ENCODE results near the gene ANKRD18A. TPM values are rescaled to one million over a fixed set of nuclear protein-coding genes. Genes with fewer than 3 reads are reported as not detected.
A peak's percentile ranks its signal among the peaks of the same experiment; 100 is the strongest.

Gene ANKRD18A
- total RNA-seq, 6 donors from 2014 or later = 0.67 to 14.4 (median 1.8) TPM

- no peaks in the 10 kb centered on the region for H3K36me3 ChIP-seq
- DNase-seq (no peak), ATAC-seq (ENCODE audit: low FRiP score in 2 of 2) (peak in 1 of 2 donors; percentile 57)
- H3K4me1 ChIP-seq = no peaks in the 10 kb centered on the region
- WGBS, 2 donors = 47 to 54% methylated on average over 9 to 12 of the region's 12 CpGs
- no peak overlapping the region for H3K4me3 ChIP-seq
- H3K27me3 ChIP-seq = no peaks in the 10 kb centered on the region
- no peak for TF ChIP-seq POLR2A (IDR thresholded peaks at IDR 0.05)
- no peak for TF ChIP-seq POLR2AphosphoS5 (IDR thresholded peaks at IDR 0.05)
- TF ChIP-seq CTCF (IDR thresholded peaks at IDR 0.05) = peak in 3 of 6 experiments; percentile 15 to 37 (median 37)
- no peak for TF ChIP-seq EP300 (IDR thresholded peaks at IDR 0.05)
- no peak overlapping the region for H3K27ac ChIP-seq
- H3K9me3 ChIP-seq = no peaks in the 10 kb centered on the region
These were observed 21.8 kb upstream of the ANKRD18A start for GRCh38 chr9:38641985-38642864.

- H3K27ac ChIP-seq = no peak overlapping the region
- no peak for ATAC-seq (ENCODE audit: low FRiP score in 2 of 2)
- no peaks in the 10 kb centered on the region for H3K9me3 ChIP-seq
- H3K27me3 ChIP-seq = no peaks in the 10 kb centered on the region
- TF ChIP-seq EP300 (IDR thresholded peaks at IDR 0.05) = no peak
- TF ChIP-seq POLR2AphosphoS5 (IDR thresholded peaks at IDR 0.05) = no peak
- no peak for TF ChIP-seq POLR2A (IDR thresholded peaks at IDR 0.05)
- no peak for TF ChIP-seq CTCF (IDR thresholded peaks at IDR 0.05)
- no peaks in the 10 kb centered on the region for H3K4me1 ChIP-seq
- 88 to 93% methylated on average over 8 to 9 of the region's 9 CpGs for WGBS, 2 donors
- H3K36me3 ChIP-seq = no peaks in the 10 kb centered on the region
- DNase-seq = no peak
- H3K4me3 ChIP-seq = no peak overlapping the region
These were observed 20.7 kb upstream of the ANKRD18A start for GRCh38 chr9:38641142-38641541.

GRCh38 chr9:38639577-38639940 lies 19.2 kb upstream of the ANKRD18A start:
- H3K27ac ChIP-seq = no peak overlapping the region
- TF ChIP-seq EP300 (IDR thresholded peaks at IDR 0.05) (no peak), CTCF (IDR thresholded peaks at IDR 0.05) (no peak), POLR2A (IDR thresholded peaks at IDR 0.05) (no peak), POLR2AphosphoS5 (IDR thresholded peaks at IDR 0.05) (no peak)
- H3K4me3 ChIP-seq = no peak overlapping the region
- no peak for DNase-seq
- no peaks in the 10 kb centered on the region for H3K4me1 ChIP-seq
- no peak for ATAC-seq (ENCODE audit: low FRiP score in 2 of 2)
- H3K27me3 ChIP-seq = no peaks in the 10 kb centered on the region
- H3K36me3 ChIP-seq = no peaks in the 10 kb centered on the region
- no peaks in the 10 kb centered on the region for H3K9me3 ChIP-seq
- 81 to 86% methylated on average over 6 of the region's 6 CpGs for WGBS, 2 donors

GRCh38 chr9:38638881-38639576 lies 18.6 kb upstream of the ANKRD18A start:
- Histone ChIP-seq H3K27me3 (no peaks in the 10 kb centered on the region), H3K36me3 (no peaks in the 10 kb centered on the region), H3K9me3 (no peaks in the 10 kb centered on the region), H3K4me3 (no peak overlapping the region), H3K27ac (no peak overlapping the region), H3K4me1 (no peaks in the 10 kb centered on the region)
- DNase-seq = no peak
- TF ChIP-seq POLR2AphosphoS5 (IDR thresholded peaks at IDR 0.05) = no peak
- no peak for ATAC-seq (ENCODE audit: low FRiP score in 2 of 2)
- 86% methylated on average over 6 of the region's 6 CpGs for WGBS, 2 donors

- 77 to 83% methylated on average over 3 of the region's 3 CpGs for WGBS, 2 donors
- no peak for TF ChIP-seq EP300 (IDR thresholded peaks at IDR 0.05)
- no peak for TF ChIP-seq CTCF (IDR thresholded peaks at IDR 0.05)
- TF ChIP-seq POLR2AphosphoS5 (IDR thresholded peaks at IDR 0.05) = no peak
- no peak for TF ChIP-seq POLR2A (IDR thresholded peaks at IDR 0.05)
- no peaks in the 10 kb centered on the region for H3K9me3 ChIP-seq
- H3K4me3 ChIP-seq = no peak overlapping the region
- H3K4me1 ChIP-seq = no peaks in the 10 kb centered on the region
- no peak overlapping the region for H3K27ac ChIP-seq
- no peaks in the 10 kb centered on the region for H3K36me3 ChIP-seq
- DNase-seq (no peak), ATAC-seq (ENCODE audit: low FRiP score in 2 of 2) (no peak)
- no peaks in the 10 kb centered on the region for H3K27me3 ChIP-seq
These were observed 13.9 kb upstream of the ANKRD18A start for GRCh38 chr9:38634315-38634714.
